Lung (tissue), 12 donors: ENCODE results near the gene NUCKS1. TPM values are rescaled to one million over a fixed set of nuclear protein-coding genes. Genes with fewer than 3 reads are reported as not detected.

Experiments
- ATAC-seq: fragments of 200-7000 bp; cut with Tn5 transposase; one replicate; pipeline ENCODE4 v1.9.1; 2020; ENCODE audit warnings: moderate number of reproducible peaks; ENCODE audit not compliant: insufficient read depth, low FRiP score
- DNase-seq, 3 donors: peaks; one replicate each; pipeline ENCODE4 v3.0.0-alpha.2; 2013 to 2017
- H3K27ac ChIP-seq, 2 donors: one replicate each; pipeline ENCODE4 v1.5.1; 2013; ENCODE audit warnings: mild to moderate bottlenecking in 2 of 2, moderate library complexity in 2 of 2, control low read depth in 1 of 2, inconsistent platforms in 1 of 2, low read depth in 1 of 2, low read length in 1 of 2
- H3K27me3 ChIP-seq, 3 donors: one replicate each; pipeline ENCODE4 v1.5.1; 2013; ENCODE audit warnings: low read length in 2 of 3; ENCODE audit not compliant: control insufficient read depth in 3 of 3, insufficient read depth in 3 of 3
- H3K36me3 ChIP-seq, 4 donors: one replicate each; pipeline ENCODE4 v1.5.1; 2013; ENCODE audit warnings: low read length in 4 of 4, mild to moderate bottlenecking in 1 of 4, moderate library complexity in 1 of 4; ENCODE audit not compliant: control insufficient read depth in 4 of 4, insufficient read depth in 4 of 4
- H3K4me1 ChIP-seq, 5 donors: one replicate each; pipeline ENCODE4 v1.5.1; 2013; ENCODE audit warnings: low read length in 5 of 5, mild to moderate bottlenecking in 2 of 5, moderate library complexity in 1 of 5; ENCODE audit not compliant: control insufficient read depth in 5 of 5, insufficient read depth in 5 of 5
- H3K4me3 ChIP-seq: one replicate; pipeline ENCODE4 v1.5.1; 2013; ENCODE audit warnings: mild to moderate bottlenecking, control low read depth, moderate library complexity
- H3K9ac ChIP-seq, 2 donors: one replicate each; pipeline ENCODE4 v1.5.1; 2013; ENCODE audit warnings: low read length in 2 of 2, control low read depth in 1 of 2; ENCODE audit not compliant: insufficient read depth in 1 of 2
- H3K9me3 ChIP-seq, 4 donors: one replicate each; pipeline ENCODE4 v1.5.1; 2013; ENCODE audit warnings: low read length in 3 of 4, mild to moderate bottlenecking in 1 of 4, moderate library complexity in 1 of 4; ENCODE audit not compliant: control insufficient read depth in 4 of 4, insufficient read depth in 3 of 4
- CTCF ChIP-seq: IDR thresholded peaks from 2 replicates; pipeline ENCODE4 v1.5.1; 2012; ENCODE audit warnings: mild to moderate bottlenecking; ENCODE audit errors: control extremely low read depth, extremely low read depth
- WGBS, 2 donors: extraction: QIAGEN DNeasy Blood & Tissue Kit; methylation state at CpG; one replicate each; pipeline ENCODE4 v1.1.7; 2013; 5-methylcytosine and 5-hydroxymethylcytosine counted together
- polyA plus RNA-seq, 2 donors: library from polyadenylated mRNA; stranded (reverse); fragments of 200-250 nt; gene quantifications; one replicate each; pipeline ENCODE4 v1.2.1, GENCODE V29; 2013
- total RNA-seq, 2 donors: library from RNA; depleted of rRNA in 1 of 2; stranded (reverse); fragments of >200 nt in 1 of 2; gene quantifications; one replicate each; pipeline ENCODE4 v1.2.1, GENCODE V29; 2014 to 2021
- donor health status: control.
- donor health status: control.
- donor health status: Bipolar disorder and iron deficiency.
- donor health status: healthy.
- donor health status: DM: yes; HTN: yes; CAD: no.

The NUCKS1 gene
- total and polyA plus RNA-seq, 4 donors, result 28.6 to 285 (median 82.6) TPM

- no peaks in the 10 kb centered on the region for H3K27me3 ChIP-seq
- ATAC-seq, result no peak
These were observed 81.0 kb downstream of the NUCKS1 start for GRCh38 chr1:205668951-205669340.

GRCh38 chr1:205667909-205668643, 81.9 kb downstream of the NUCKS1 start:
- Histone ChIP-seq H3K4me3 (no peak overlapping the region), H3K9me3 (peaks cover 0 to 3% (median 0%) of the 10 kb centered on the region in 4 donors), H3K36me3 (peaks cover 0 to 3% (median 0%) of the 10 kb centered on the region in 4 donors), H3K9ac (no peak overlapping the region), H3K4me1 (peaks cover 0 to 45% (median 6%) of the 10 kb centered on the region in 5 donors), H3K27ac (no peak overlapping the region), H3K27me3 (no peaks in the 10 kb centered on the region)
- DNase-seq (no peak), ATAC-seq (no peak)
- no peak for TF ChIP-seq CTCF
- 86 to 90% methylated on average over 11 of the region's 11 CpGs for WGBS, 2 donors

More at GRCh38 chr1:205668951-205669340, 81.0 kb downstream of the NUCKS1 start:
- H3K4me3 ChIP-seq, result no peak overlapping the region
- no peaks in the 10 kb centered on the region for H3K36me3 ChIP-seq
- TF ChIP-seq CTCF, result no peak
- H3K4me1 ChIP-seq, result peaks cover 0 to 48% (median 6%) of the 10 kb centered on the region in 5 donors
- 59 to 72% methylated on average over 5 of the region's 5 CpGs for WGBS, 2 donors
- no peak for DNase-seq
- peaks cover 0 to 3% (median 0%) of the 10 kb centered on the region in 4 donors for H3K9me3 ChIP-seq
- H3K27ac ChIP-seq, result no peak overlapping the region
- no peak overlapping the region for H3K9ac ChIP-seq

GRCh38 chr1:205666372-205667166, 83.4 kb downstream of the NUCKS1 start:
- no peak for DNase-seq
- H3K9me3 ChIP-seq, result peaks cover 0 to 3% (median 0%) of the 10 kb centered on the region in 4 donors
- H3K27me3 ChIP-seq, result no peaks in the 10 kb centered on the region
- no peak overlapping the region for H3K9ac ChIP-seq
- H3K27ac ChIP-seq, result no peak overlapping the region
- ATAC-seq, result no peak
- H3K4me3 ChIP-seq, result no peak overlapping the region
- WGBS, 2 donors, result 90 to 96% methylated on average over 6 of the region's 6 CpGs
- TF ChIP-seq CTCF, result no peak
- H3K36me3 ChIP-seq, result peaks cover 0 to 8% (median 1%) of the 10 kb centered on the region in 4 donors
- H3K4me1 ChIP-seq, result peaks cover 0 to 45% (median 6%) of the 10 kb centered on the region in 5 donors
